ENCODE data around the gene BCKDHA. TPM values are rescaled to one million over a fixed set of nuclear protein-coding genes. Genes with fewer than 3 reads are reported as not detected.

BCKDHA gene
- total RNA-seq, 1 donor from 2014 or later, result 11.7 TPM

DNA sequence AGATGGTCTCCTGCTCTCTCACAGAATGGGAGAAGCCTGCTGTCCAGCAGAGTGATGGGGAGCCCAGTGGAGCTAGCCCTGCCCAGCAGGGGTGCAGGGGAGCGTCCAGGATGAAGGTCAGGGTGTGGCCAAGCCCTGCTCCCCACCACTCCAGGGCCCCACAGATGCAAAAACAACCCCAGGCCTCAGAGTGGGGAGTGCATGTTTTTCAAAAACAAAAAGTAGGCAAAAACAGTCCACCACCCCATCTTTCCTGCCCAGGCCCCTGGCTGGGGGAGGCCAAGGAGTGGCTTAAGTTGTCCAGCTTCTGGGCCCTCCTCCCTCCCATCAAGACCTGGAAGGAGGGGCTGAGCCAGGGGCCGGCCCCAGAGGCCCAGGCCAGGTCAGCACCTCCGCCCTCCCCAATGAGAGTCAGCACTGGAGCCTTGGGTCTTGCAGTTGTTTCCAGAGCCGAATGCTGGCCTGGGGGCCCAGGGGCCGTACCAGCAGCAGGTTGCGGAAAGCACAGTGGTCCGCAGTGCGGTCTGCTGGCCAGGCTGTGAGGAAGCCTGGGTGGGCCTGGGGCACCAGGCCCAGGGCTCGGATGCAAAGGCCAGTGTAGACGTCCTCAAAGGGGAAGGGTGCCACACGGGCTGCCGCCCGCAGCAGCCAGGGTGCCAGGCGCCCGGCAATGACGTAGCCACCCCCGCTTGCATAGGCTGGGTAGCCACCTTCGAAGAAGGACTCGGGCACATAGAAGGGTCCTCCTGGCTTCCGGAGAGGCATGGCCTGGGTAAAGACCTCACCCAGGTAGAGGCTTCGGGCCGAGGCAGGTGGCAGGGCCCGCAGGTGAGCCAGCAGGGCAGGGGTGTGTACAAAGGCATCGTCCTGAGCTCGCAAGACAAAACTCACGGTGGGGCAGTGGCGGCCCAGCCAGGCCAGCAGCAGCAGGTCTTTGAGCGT, 27.8 kb downstream of the BCKDHA start:
- Mint-ChIP-seq H3K27ac (no peak overlapping the region), H3K36me3 (peaks cover 3% of the 10 kb centered on the region), H3K27me3 (no peaks in the 10 kb centered on the region), H3K4me1 (ENCODE audit: unreplicated experiment) (peaks cover 16% of the 10 kb centered on the region), H3K4me3 (peak overlapping the region; percentile 71), H3K9me3 (no peaks in the 10 kb centered on the region)
- DNase-seq (ENCODE audit: extremely low spot score, unreplicated experiment), result no peak
- TF ChIP-seq, protein P1, sequence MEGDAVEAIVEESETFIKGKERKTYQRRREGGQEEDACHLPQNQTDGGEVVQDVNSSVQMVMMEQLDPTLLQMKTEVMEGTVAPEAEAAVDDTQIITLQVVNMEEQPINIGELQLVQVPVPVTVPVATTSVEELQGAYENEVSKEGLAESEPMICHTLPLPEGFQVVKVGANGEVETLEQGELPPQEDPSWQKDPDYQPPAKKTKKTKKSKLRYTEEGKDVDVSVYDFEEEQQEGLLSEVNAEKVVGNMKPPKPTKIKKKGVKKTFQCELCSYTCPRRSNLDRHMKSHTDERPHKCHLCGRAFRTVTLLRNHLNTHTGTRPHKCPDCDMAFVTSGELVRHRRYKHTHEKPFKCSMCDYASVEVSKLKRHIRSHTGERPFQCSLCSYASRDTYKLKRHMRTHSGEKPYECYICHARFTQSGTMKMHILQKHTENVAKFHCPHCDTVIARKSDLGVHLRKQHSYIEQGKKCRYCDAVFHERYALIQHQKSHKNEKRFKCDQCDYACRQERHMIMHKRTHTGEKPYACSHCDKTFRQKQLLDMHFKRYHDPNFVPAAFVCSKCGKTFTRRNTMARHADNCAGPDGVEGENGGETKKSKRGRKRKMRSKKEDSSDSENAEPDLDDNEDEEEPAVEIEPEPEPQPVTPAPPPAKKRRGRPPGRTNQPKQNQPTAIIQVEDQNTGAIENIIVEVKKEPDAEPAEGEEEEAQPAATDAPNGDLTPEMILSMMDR (conservative IDR thresholded peaks at IDR 0.05), result no peak

DNA sequence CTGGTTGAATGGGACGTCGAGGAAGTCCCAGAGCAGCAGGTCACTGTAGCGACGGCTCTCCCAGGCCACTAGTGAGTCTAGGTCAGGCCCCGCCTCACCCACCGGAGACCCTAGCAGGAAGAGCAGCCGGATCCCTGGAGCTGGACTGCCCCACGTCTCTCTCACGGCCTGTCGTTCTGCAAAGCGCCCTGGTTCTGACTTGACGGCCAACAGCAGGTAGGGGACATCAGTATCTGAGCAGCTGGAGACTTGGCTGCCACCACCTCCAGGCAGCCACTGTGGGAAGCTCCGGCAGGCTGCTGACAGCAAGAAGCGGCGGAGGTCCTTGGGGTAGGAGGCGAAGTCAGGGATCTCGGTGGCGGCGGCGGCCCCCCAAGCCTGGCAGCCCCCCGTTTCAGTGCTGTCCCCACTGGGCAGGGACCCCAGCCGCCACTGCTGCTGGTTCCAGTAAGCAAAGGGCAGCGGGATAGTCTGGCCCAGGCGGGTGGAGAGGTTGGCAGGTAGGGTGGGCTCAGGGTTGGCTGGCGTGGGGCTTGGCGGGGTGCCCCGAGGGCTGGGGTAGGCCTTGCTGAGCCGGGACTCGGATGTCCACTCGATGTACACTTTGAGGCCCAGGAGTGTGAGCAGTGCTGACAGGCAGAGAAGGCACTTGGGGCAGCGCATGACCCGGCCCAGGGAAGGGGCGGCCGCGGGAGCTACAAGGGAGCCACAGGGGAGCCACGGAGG, 28.7 kb downstream of the BCKDHA start:
- Mint-ChIP-seq H3K27ac (peak overlapping the region; percentile 92), H3K4me1 (ENCODE audit: unreplicated experiment) (peaks cover 16% of the 10 kb centered on the region), H3K36me3 (peaks cover under 1% of the 10 kb centered on the region), H3K4me3 (peak overlapping the region; percentile 87), H3K9me3 (no peaks in the 10 kb centered on the region), H3K27me3 (no peaks in the 10 kb centered on the region)
- TF ChIP-seq, protein P1 (conservative IDR thresholded peaks at IDR 0.05), result no peak
- DNase-seq (ENCODE audit: extremely low spot score, unreplicated experiment), result no peak

DNA sequence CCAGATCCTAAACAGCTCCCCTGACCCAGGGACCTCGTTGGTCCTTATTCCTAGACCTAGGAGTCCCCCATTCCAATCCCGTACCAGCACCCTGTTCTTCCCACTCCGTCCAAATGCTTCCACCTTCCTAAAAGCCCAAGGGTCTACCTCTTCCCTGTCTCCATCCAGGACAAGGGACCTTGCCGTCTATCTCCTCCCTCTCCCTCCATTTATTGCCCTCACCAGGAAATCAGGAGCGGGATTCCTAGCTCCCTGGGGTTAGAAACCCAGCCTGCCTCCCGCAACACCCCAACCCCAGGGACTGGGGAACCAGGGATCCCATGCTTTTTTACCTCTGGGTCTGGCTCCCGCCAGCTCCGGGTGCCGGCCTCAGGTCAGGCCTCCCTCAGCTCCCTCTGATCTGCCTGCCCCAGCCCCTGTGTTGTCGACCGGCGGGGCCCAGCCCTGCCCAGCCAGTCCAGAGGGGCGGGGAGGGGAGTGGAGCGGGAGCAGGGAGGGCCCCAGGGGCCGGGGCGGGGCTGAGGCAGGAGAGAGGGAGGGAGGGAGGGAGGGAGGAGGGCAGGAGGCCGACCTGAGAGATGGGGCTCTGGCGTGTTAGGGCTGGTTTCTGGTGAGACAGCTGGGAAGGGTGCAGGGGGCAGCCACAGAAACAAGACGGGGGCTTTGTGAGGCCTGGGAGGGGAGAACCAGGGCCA, 29.5 kb downstream of the BCKDHA start, which contains the start of gene B3GNT8:
Gene B3GNT8 (minus strand): TSS at position 423 of the 695 bp plus-strand sequence. CDS start 596 bp downstream, outside the sequence.
- H3K9me3 Mint-ChIP-seq, result no peaks in the 10 kb centered on the region

DNA sequence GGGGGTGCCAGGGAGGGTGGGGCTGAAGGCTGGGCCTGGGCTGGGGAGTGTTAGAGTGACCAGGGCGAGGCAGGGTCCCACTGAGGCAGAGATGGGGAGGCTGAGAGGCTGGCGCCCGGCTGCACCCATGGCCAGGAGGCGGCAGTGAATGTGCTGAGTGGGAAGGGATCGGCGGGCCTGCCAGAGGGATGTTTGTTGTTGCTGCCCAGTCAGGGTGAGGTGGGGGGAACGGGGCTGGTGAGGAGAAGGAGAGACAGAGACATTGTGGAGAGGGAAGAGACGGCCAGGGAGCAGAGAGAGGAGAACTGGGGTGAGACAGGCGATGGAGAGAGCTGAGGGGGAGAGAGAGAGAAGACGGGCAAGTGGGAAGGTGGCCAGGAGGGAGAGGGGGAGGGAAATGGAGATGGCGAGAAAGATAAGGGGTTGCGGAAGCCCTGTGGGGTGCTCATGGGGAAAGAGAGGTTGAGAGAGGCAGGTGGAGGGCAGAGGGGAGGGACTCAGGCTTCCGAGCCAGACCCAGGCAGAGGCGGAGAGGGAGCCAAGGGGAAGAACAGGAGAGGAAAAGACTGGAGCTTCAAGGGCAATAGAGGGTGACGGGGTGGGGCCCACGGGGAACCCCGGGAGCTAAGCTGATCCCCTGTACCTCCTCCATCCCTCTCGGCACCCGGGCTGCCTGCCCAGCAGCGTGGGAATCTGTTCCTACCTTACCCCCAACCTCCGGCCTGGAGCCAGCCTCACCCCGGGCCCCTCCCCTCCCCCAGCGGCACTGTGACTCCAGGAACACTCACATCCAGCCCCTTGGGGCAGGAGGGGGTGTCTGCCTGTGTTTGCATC, 30.2 kb downstream of the BCKDHA start:
- Mint-ChIP-seq H3K36me3 (peaks cover 4% of the 10 kb centered on the region), H3K9me3 (no peaks in the 10 kb centered on the region), H3K27ac (peak overlapping the region; percentile 92), H3K4me3 (peak overlapping the region; percentile 87), H3K4me1 (ENCODE audit: unreplicated experiment) (peaks cover 16% of the 10 kb centered on the region), H3K27me3 (no peaks in the 10 kb centered on the region)
- DNase-seq (ENCODE audit: extremely low spot score, unreplicated experiment), result no peak
- TF ChIP-seq, protein P1 (conservative IDR thresholded peaks at IDR 0.05), result no peak

More for the DNA sequence above, 29.5 kb downstream of the BCKDHA start, which contains the start of gene B3GNT8:
- TF ChIP-seq, protein P1 (conservative IDR thresholded peaks at IDR 0.05), result no peak
- Mint-ChIP-seq H3K4me1 (ENCODE audit: unreplicated experiment) (peaks cover 16% of the 10 kb centered on the region), H3K27ac (peak within 1 kb of the TSS; percentile 92), H3K4me3 (peak within 1 kb of the TSS; percentile 87), H3K27me3 (no peaks in the 10 kb centered on the region), H3K36me3 (peaks cover 1% of the 10 kb centered on the region)
- peak; percentile 84 for DNase-seq (ENCODE audit: extremely low spot score, unreplicated experiment)
